IMR-90 (cell line): ENCODE results near the gene STARD3. TPM values are rescaled to one million over a fixed set of nuclear protein-coding genes. Genes with fewer than 3 reads are reported as not detected.

Experiments
- ATAC-seq: fragments of 200-7000 bp; cut with Tn5 transposase; 2 replicates; pipeline ENCODE4 v1.9.1; 2020; ENCODE audit warnings: low read depth, mild to moderate bottlenecking, moderate library complexity
- BruUV-seq: library from RNA; stranded (reverse); fragments of 400-500 nt; replicated peaks from 2 replicates; lab custom pipeline; 2021; lab: Mats Ljungman, UMichigan
- CTCF ChIA-PET: fragments of 300-600 bp; formaldehyde crosslinking; extraction: SDS; loops from one replicate; lab custom pipeline; 2021; ENCODE audit warnings: antibody characterized with exemption; lab: Yijun Ruan, JAX
- POLR2A ChIA-PET: fragments of 300-600 bp; sonication (Branson Sonifier 250); formaldehyde crosslinking; loops from one replicate; lab custom pipeline; 2022; ENCODE audit warnings: antibody characterized with exemption; ENCODE audit not compliant: unreplicated experiment; lab: Charles Lee
- DNase-seq: peaks from one replicate; pipeline ENCODE4 v3.0.0; 2013
- H2AFZ ChIP-seq: replicated peaks from 2 replicates; pipeline ENCODE3; 2013; ENCODE audit warnings: low read length, mild to moderate bottlenecking; ENCODE audit not compliant: poor library complexity
- H2AK5ac ChIP-seq: 2 replicates; pipeline ENCODE4 v1.6.1; 2013; ENCODE audit warnings: low read depth, low read length, inconsistent platforms
- H2AK9ac ChIP-seq: replicated peaks from 2 replicates; pipeline ENCODE3; 2013; ENCODE audit warnings: mild to moderate bottlenecking, low read depth, low read length, moderate library complexity; ENCODE audit not compliant: poor library complexity
- H2BK120ac ChIP-seq: 2 replicates; pipeline ENCODE4 v1.6.1; 2013; ENCODE audit warnings: low read depth, low read length, inconsistent platforms
- H2BK15ac ChIP-seq: 3 replicates; pipeline ENCODE4 v1.6.1; 2013; ENCODE audit warnings: low read depth, low read length, inconsistent platforms
- H2BK20ac ChIP-seq: 2 replicates; pipeline ENCODE4 v1.6.1; 2013; ENCODE audit warnings: low read depth, mild to moderate bottlenecking, inconsistent platforms, low read length, moderate library complexity
- H2BK5ac ChIP-seq: 2 replicates; pipeline ENCODE4 v1.6.1; 2013; ENCODE audit warnings: mild to moderate bottlenecking, low read depth, low read length, inconsistent platforms; ENCODE audit not compliant: poor library complexity, severe bottlenecking
- H3K14ac ChIP-seq: replicated peaks from 2 replicates; pipeline ENCODE4 v1.6.1; 2013; ENCODE audit warnings: low read depth, low read length, inconsistent platforms
- H3K18ac ChIP-seq: 2 replicates; pipeline ENCODE4 v1.6.1; 2013; ENCODE audit warnings: low read depth, low read length, control low read depth
- H3K23ac ChIP-seq: 2 replicates; pipeline ENCODE4 v1.6.1; 2013; ENCODE audit warnings: low read depth, low read length, inconsistent platforms
- H3K27ac ChIP-seq: 2 replicates; pipeline ENCODE4 v1.5.1; 2013; ENCODE audit warnings: mild to moderate bottlenecking, control low read depth, low read length; ENCODE audit not compliant: insufficient read depth
- H3K27me3 ChIP-seq: 2 replicates; pipeline ENCODE4 v1.6.1; 2013; ENCODE audit warnings: low read length; ENCODE audit not compliant: control insufficient read depth, insufficient read depth
- H3K36me3 ChIP-seq: 2 replicates; pipeline ENCODE4 v1.6.1; 2013; ENCODE audit warnings: low read length, mixed read lengths; ENCODE audit not compliant: control insufficient read depth, insufficient read depth
- H3K4ac ChIP-seq: 2 replicates; pipeline ENCODE4 v1.6.1; 2013; ENCODE audit warnings: low read depth, low read length, inconsistent platforms
- H3K4me1 ChIP-seq: 2 replicates; pipeline ENCODE4 v1.6.1; 2013; ENCODE audit warnings: low read length, mixed read lengths; ENCODE audit not compliant: control insufficient read depth, insufficient read depth
- H3K4me2 ChIP-seq: 2 replicates; pipeline ENCODE4 v1.6.1; 2013; ENCODE audit warnings: low read depth, mild to moderate bottlenecking, control low read depth, low read length, moderate library complexity
- H3K4me3 ChIP-seq: 2 replicates; pipeline ENCODE4 v1.5.1; 2013; ENCODE audit warnings: low read depth, mild to moderate bottlenecking, control low read depth, low read length, moderate library complexity; ENCODE audit not compliant: insufficient read depth
- H3K56ac ChIP-seq: 2 replicates; pipeline ENCODE4 v1.6.1; 2013; ENCODE audit warnings: low read length, inconsistent platforms; ENCODE audit not compliant: insufficient read depth; ENCODE audit errors: extremely low read depth
- H3K79me1 ChIP-seq, 2 experiments: 2 replicates each; pipeline ENCODE4 v1.6.1; 2013; ENCODE audit warnings: low read length in 2 of 2, inconsistent platforms in 1 of 2, low read depth in 1 of 2
- H3K9ac ChIP-seq: 2 replicates; pipeline ENCODE4 v1.6.1; 2013; ENCODE audit warnings: low read depth, low read length, control low read depth
- H3K9me1 ChIP-seq: 2 replicates; pipeline ENCODE4 v1.6.1; 2013; ENCODE audit warnings: low read length, inconsistent platforms; ENCODE audit not compliant: insufficient read depth
- H3K9me3 ChIP-seq: 2 replicates; pipeline ENCODE4 v1.6.1; 2013; ENCODE audit warnings: low read length; ENCODE audit not compliant: control insufficient read depth, insufficient read depth
- H4K20me1 ChIP-seq: 2 replicates; pipeline ENCODE4 v1.6.1; 2013; ENCODE audit warnings: low read length, inconsistent platforms; ENCODE audit not compliant: insufficient read depth
- H4K5ac ChIP-seq: 2 replicates; pipeline ENCODE4 v1.6.1; 2013; ENCODE audit warnings: mild to moderate bottlenecking, low read depth, low read length, control low read depth
- H4K8ac ChIP-seq, 2 experiments: 2 replicates each; pipeline ENCODE4 v1.6.1; 2013; ENCODE audit warnings: low read depth in 2 of 2, low read length in 2 of 2, control low read depth in 1 of 2, inconsistent platforms in 1 of 2
- H4K91ac ChIP-seq: 2 replicates; pipeline ENCODE4 v1.6.1; 2013; ENCODE audit warnings: low read depth, low read length, inconsistent platforms; ENCODE audit not compliant: insufficient read depth
- BHLHE40 ChIP-seq: fragments of 150-350 bp; IDR thresholded peaks from 2 replicates; pipeline ENCODE4 v1.6.1; 2016; ENCODE audit warnings: mild to moderate bottlenecking, low read depth, low read length
- CEBPB ChIP-seq: IDR thresholded peaks from 2 replicates; pipeline ENCODE4 v1.6.1; 2012; ENCODE audit warnings: low read depth, low read length, improper control_type of control experiment
- CHD1 ChIP-seq: IDR thresholded peaks from 2 replicates; pipeline ENCODE4 v1.6.1; 2012; ENCODE audit warnings: low read depth, low read length, improper control_type of control experiment
- CTCF ChIP-seq: conservative IDR thresholded peaks from 2 replicates; pipeline ENCODE4 v1.5.1; 2012; ENCODE audit warnings: mild to moderate bottlenecking, low read depth, low read length, improper control_type of control experiment
- ELK1 ChIP-seq: fragments of 150-350 bp; IDR thresholded peaks from 2 replicates; pipeline ENCODE4 v1.6.1; 2016; ENCODE audit warnings: low read depth, mild to moderate bottlenecking, low read length, moderate library complexity, borderline replicate concordance
- FOS ChIP-seq: fragments of 150-350 bp; IDR thresholded peaks from 2 replicates; pipeline ENCODE4 v1.6.1; 2016; ENCODE audit warnings: low read depth, low read length
- MAFK ChIP-seq: IDR thresholded peaks from 2 replicates; pipeline ENCODE4 v1.6.1; 2012; ENCODE audit warnings: low read depth, low read length, improper control_type of control experiment
- MAZ ChIP-seq: IDR thresholded peaks from 2 replicates; pipeline ENCODE4 v1.6.1; 2012; ENCODE audit warnings: low read depth, mild to moderate bottlenecking, low read length, improper control_type of control experiment, moderate library complexity, borderline replicate concordance
- MXI1 ChIP-seq: IDR thresholded peaks from 2 replicates; pipeline ENCODE4 v1.6.1; 2012; ENCODE audit warnings: low read depth, mild to moderate bottlenecking, low read length, moderate library complexity, borderline replicate concordance
- NFE2L2 ChIP-seq: fragments of 150-350 bp; IDR thresholded peaks from 2 replicates; pipeline ENCODE4 v1.6.1; 2016; ENCODE audit warnings: low read depth, mild to moderate bottlenecking, low read length
- POLR2A ChIP-seq: IDR thresholded peaks from 2 replicates; pipeline ENCODE4 v1.6.1; 2012; ENCODE audit warnings: mild to moderate bottlenecking, low read depth, low read length
- RAD21 ChIP-seq: IDR thresholded peaks from 2 replicates; pipeline ENCODE4 v1.6.1; 2012; ENCODE audit warnings: low read length, improper control_type of control experiment
- RCOR1 ChIP-seq: IDR thresholded peaks from 2 replicates; pipeline ENCODE4 v1.6.1; 2012; ENCODE audit warnings: mild to moderate bottlenecking, low read length, improper control_type of control experiment; ENCODE audit not compliant: insufficient replicate concordance
- RFX5 ChIP-seq: IDR thresholded peaks from 2 replicates; pipeline ENCODE4 v1.8.0; 2012; ENCODE audit warnings: low read depth, mild to moderate bottlenecking, low read length, moderate library complexity
- SMC3 ChIP-seq: fragments of 150-350 bp; IDR thresholded peaks from 2 replicates; pipeline ENCODE4 v1.6.1; 2016; ENCODE audit warnings: low read depth, mild to moderate bottlenecking, antibody characterized with exemption, low read length, moderate library complexity
- USF2 ChIP-seq: fragments of 150-350 bp; IDR thresholded peaks from 2 replicates; pipeline ENCODE4 v1.6.1; 2017; ENCODE audit warnings: mild to moderate bottlenecking, antibody characterized with exemption, low read length, low read depth
- WGBS, 2 experiments: methylation state at CpG; one replicate each; pipeline versions ENCODE4 v1.1.5 to v1.1.7; 2013; ENCODE audit warnings: missing lambda C conversion rate in 2 of 2; ENCODE audit not compliant: insufficient read length in 1 of 2; ENCODE audit errors: extremely low coverage in 2 of 2; 5-methylcytosine and 5-hydroxymethylcytosine counted together
- dilution Hi-C: fragments of 300-500 bp; cut with HindIII; formaldehyde crosslinking; loops from one replicate; pipeline ENCODE4 v1.14.3; 2018; ENCODE audit warnings: low sequenced_read_pairs; ENCODE audit not compliant: unreplicated experiment
- in situ Hi-C: fragments of 300-500 bp; cut with MboI; formaldehyde crosslinking; loops from 3 replicates; pipeline ENCODE4 v1.14.3; 2019; ENCODE audit warnings: low sequenced_read_pairs, inconsistent platforms, mixed read lengths
- intact Hi-C: fragments of 100-400 bp; cut with micrococcal nuclease; formaldehyde crosslinking; loops from 2 replicates; pipeline ENCODE4 v1.10.0; 2022
- polyA plus RNA-seq, 3 experiments: library from polyadenylated mRNA; depleted of rRNA; stranded (reverse); fragments of >200 nt; gene quantifications; 2 replicates each; pipeline ENCODE4 v1.2.3, GENCODE V29; 2012; ENCODE audit warnings: low replicate concordance in 1 of 3
- total RNA-seq: library from RNA; depleted of rRNA; stranded (reverse); fragments of >200 nt; gene quantifications from 2 replicates; pipeline ENCODE4 v1.2.3, GENCODE V29; 2012

Gene STARD3
- total and polyA plus RNA-seq, 2 of the 4 experiments (the other 2 are of a cell fraction), result 8.1 to 50.4 TPM

- Histone ChIP-seq H4K8ac (no peak overlapping the region), H4K20me1 (peaks cover 1% of the 10 kb centered on the region; the same call in 1 of the 2 replicates), H2AK5ac (no peak overlapping the region), H3K23ac (no peak overlapping the region), H3K4me3 (no peak overlapping the region), H3K9me1 (no peaks in the 10 kb centered on the region), H3K36me3 (peaks cover 67% of the 10 kb centered on the region), H3K4me1 (no peaks in the 10 kb centered on the region), H3K56ac (no peak overlapping the region), H2AK9ac (no peak overlapping the region), H3K18ac (no peak overlapping the region), H3K27me3 (no peaks in the 10 kb centered on the region), H3K9ac (no peak overlapping the region), H3K27ac (no peak overlapping the region), H2BK15ac (no peak overlapping the region), H3K4me2 (no peak overlapping the region), H2BK20ac (no peak overlapping the region), H2AFZ (no peak overlapping the region), H2BK5ac (no peak overlapping the region), H2BK120ac (no peak overlapping the region), H3K4ac (no peak overlapping the region), H3K14ac (no peak overlapping the region), H3K79me1 (peaks cover 0 to 10% of the 10 kb centered on the region in 2 experiments; a peak in 2 of 4 replicates), H3K9me3 (no peaks in the 10 kb centered on the region), H4K91ac (no peak overlapping the region), H4K5ac (no peak overlapping the region)
- DNase-seq (no peak), ATAC-seq (no peak)
- dilution Hi-C loops, result no loop called here
- intact Hi-C loops, result no loop called here
- 100% methylated on average over 1 of the region's 10 CpGs; no CpG with 5 or more reads in 1 of the 2 experiments for WGBS, 2 experiments
- in situ Hi-C loops, result no loop called here
- no TSS peak for BruUV-seq
- no peak for TF ChIP-seq RAD21
- TF ChIP-seq MAFK, result no peak
- no peak for TF ChIP-seq ELK1
- TF ChIP-seq CEBPB, result no peak
- TF ChIP-seq POLR2A, result no peak
- TF ChIP-seq SMC3, result no peak
- no peak for TF ChIP-seq CTCF
- TF ChIP-seq MAZ, result no peak
- TF ChIP-seq NFE2L2, result no peak
- no peak for TF ChIP-seq FOS
- no peak for TF ChIP-seq USF2
- no peak for TF ChIP-seq RFX5
- no peak for TF ChIP-seq MXI1
- no peak for TF ChIP-seq BHLHE40
- TF ChIP-seq CHD1, result no peak
- no peak for TF ChIP-seq RCOR1
- ChIA-PET CTCF (no interaction called here), POLR2A (no interaction called here)
These were observed 74.9 kb downstream of the STARD3 start for GRCh38 chr17:39711851-39712250.
